Activated T-cell treated with anti-CD3 and anti-CD28 coated beads, Interleukin-2, amount 50 U/mL, for 4 hours (primary cell): ENCODE results near the gene SIM2. TPM values are rescaled to one million over a fixed set of nuclear protein-coding genes. Genes with fewer than 3 reads are reported as not detected.

Experiments used
- ATAC-seq, 2 donors: fragments of 200-7000 bp; cut with Tn5 transposase; one replicate each; pipeline ENCODE4 v1.10.0; 2021
- DNase-seq: peaks from one replicate; pipeline ENCODE4 v3.0.0-alpha.2; 2020
- H3K27me3 Mint-ChIP-seq: one replicate; pipeline ENCODE4 v1.8.0; 2021; ENCODE audit warnings: low read depth, mixed read lengths
- H3K36me3 Mint-ChIP-seq: one replicate; pipeline ENCODE4 v1.8.0; 2022; ENCODE audit warnings: mixed read lengths; ENCODE audit not compliant: insufficient read depth
- H3K4me1 Mint-ChIP-seq: one replicate; pipeline ENCODE4 v1.8.0; 2021; ENCODE audit warnings: low read depth, mixed read lengths
- H3K4me3 Mint-ChIP-seq: one replicate; pipeline ENCODE4 v1.8.0; 2021; ENCODE audit warnings: mild to moderate bottlenecking, moderate library complexity, mixed read lengths
- H3K9me3 Mint-ChIP-seq: one replicate; pipeline ENCODE4 v1.8.0; 2021; ENCODE audit warnings: mixed read lengths
- total RNA-seq, 3 donors: library from RNA; stranded (reverse); gene quantifications; one replicate each; pipeline ENCODE4 v1.2.1, GENCODE V29; 2021

The SIM2 gene
- total RNA-seq, 3 donors from 2014 or later = 0.18 to 0.24 TPM; not detected in 1

- Mint-ChIP-seq H3K4me1 (peaks cover 9% of the 10 kb centered on the region), H3K27me3 (peaks cover 34% of the 10 kb centered on the region), H3K4me3 (no peak overlapping the region), H3K9me3 (no peaks in the 10 kb centered on the region), H3K36me3 (no peaks in the 10 kb centered on the region)
- no peak for DNase-seq
- no peak for ATAC-seq
Measured at GRCh38 chr21:36743008-36743407, 44.1 kb downstream of the SIM2 start.

- Mint-ChIP-seq H3K9me3 (no peaks in the 10 kb centered on the region), H3K36me3 (no peaks in the 10 kb centered on the region), H3K4me3 (no peak overlapping the region), H3K4me1 (peaks cover 12% of the 10 kb centered on the region), H3K27me3 (peaks cover 36% of the 10 kb centered on the region)
- DNase-seq = no peak
- no peak for ATAC-seq
Measured at GRCh38 chr21:36743446-36743845, 44.5 kb downstream of the SIM2 start.

GRCh38 chr21:36744190-36744559 lies 45.3 kb downstream of the SIM2 start:
- DNase-seq (no peak), ATAC-seq (no peak)
- Mint-ChIP-seq H3K36me3 (peaks cover 1% of the 10 kb centered on the region), H3K27me3 (peaks cover 37% of the 10 kb centered on the region), H3K4me3 (no peak overlapping the region), H3K9me3 (no peaks in the 10 kb centered on the region), H3K4me1 (peaks cover 17% of the 10 kb centered on the region)

- Mint-ChIP-seq H3K9me3 (no peaks in the 10 kb centered on the region), H3K4me3 (no peak overlapping the region), H3K36me3 (peaks cover 5% of the 10 kb centered on the region), H3K27me3 (peaks cover 42% of the 10 kb centered on the region), H3K4me1 (peaks cover 18% of the 10 kb centered on the region)
- ATAC-seq = no peak
- no peak for DNase-seq
Measured at GRCh38 chr21:36744560-36745231, 45.8 kb downstream of the SIM2 start.

- H3K4me1 Mint-ChIP-seq = peaks cover 18% of the 10 kb centered on the region
Measured at GRCh38 chr21:36745459-36745858, 46.5 kb downstream of the SIM2 start.

GRCh38 chr21:36747041-36747814 lies 48.3 kb downstream of the SIM2 start:
- ATAC-seq (peak; percentile 31 to 35), DNase-seq (no peak)
- Mint-ChIP-seq H3K4me1 (peaks cover 18% of the 10 kb centered on the region), H3K4me3 (peak overlapping the region; percentile 45), H3K36me3 (peaks cover 21% of the 10 kb centered on the region), H3K27me3 (peaks cover 46% of the 10 kb centered on the region), H3K9me3 (no peaks in the 10 kb centered on the region)

More at GRCh38 chr21:36745459-36745858, 46.5 kb downstream of the SIM2 start:
- Mint-ChIP-seq H3K4me3 (no peak overlapping the region), H3K36me3 (peaks cover 13% of the 10 kb centered on the region), H3K9me3 (no peaks in the 10 kb centered on the region), H3K27me3 (peaks cover 46% of the 10 kb centered on the region)
- DNase-seq (no peak), ATAC-seq (no peak)

- ATAC-seq (peak; percentile 78 to 87), DNase-seq (no peak)
- peaks cover 18% of the 10 kb centered on the region for H3K4me1 Mint-ChIP-seq
- H3K4me3 Mint-ChIP-seq = peak overlapping the region; percentile 51
- peaks cover 25% of the 10 kb centered on the region for H3K36me3 Mint-ChIP-seq
- H3K9me3 Mint-ChIP-seq = no peaks in the 10 kb centered on the region
- H3K27me3 Mint-ChIP-seq = peaks cover 44% of the 10 kb centered on the region
Measured at GRCh38 chr21:36747815-36748383, 49.0 kb downstream of the SIM2 start.

- Mint-ChIP-seq H3K36me3 (peaks cover 43% of the 10 kb centered on the region), H3K4me3 (no peak overlapping the region), H3K4me1 (peaks cover 18% of the 10 kb centered on the region), H3K9me3 (no peaks in the 10 kb centered on the region), H3K27me3 (peaks cover 32% of the 10 kb centered on the region)
- ATAC-seq (no peak), DNase-seq (no peak)
Measured at GRCh38 chr21:36749935-36750575, 51.1 kb downstream of the SIM2 start.

- ATAC-seq = no peak
Measured at GRCh38 chr21:36750576-36750959, 51.7 kb downstream of the SIM2 start.

GRCh38 chr21:36751383-36751782 lies 52.5 kb downstream of the SIM2 start:
- Mint-ChIP-seq H3K9me3 (no peaks in the 10 kb centered on the region), H3K4me1 (peaks cover 18% of the 10 kb centered on the region), H3K4me3 (no peak overlapping the region), H3K27me3 (peaks cover 28% of the 10 kb centered on the region), H3K36me3 (peaks cover 50% of the 10 kb centered on the region)
- DNase-seq (no peak), ATAC-seq (no peak)

More at GRCh38 chr21:36750576-36750959, 51.7 kb downstream of the SIM2 start:
- peaks cover 30% of the 10 kb centered on the region for H3K27me3 Mint-ChIP-seq
- DNase-seq = no peak
- H3K4me3 Mint-ChIP-seq = no peak overlapping the region
- peaks cover 46% of the 10 kb centered on the region for H3K36me3 Mint-ChIP-seq
- no peaks in the 10 kb centered on the region for H3K9me3 Mint-ChIP-seq
- H3K4me1 Mint-ChIP-seq = peaks cover 18% of the 10 kb centered on the region

- Mint-ChIP-seq H3K9me3 (no peaks in the 10 kb centered on the region), H3K36me3 (peaks cover 55% of the 10 kb centered on the region), H3K27me3 (peaks cover 14% of the 10 kb centered on the region), H3K4me1 (peaks cover 5% of the 10 kb centered on the region), H3K4me3 (no peak overlapping the region)
- no peak for DNase-seq
- ATAC-seq = no peak
Measured at GRCh38 chr21:36753556-36753955, 54.6 kb downstream of the SIM2 start.

GRCh38 chr21:36754241-36754898 lies 55.5 kb downstream of the SIM2 start:
- ATAC-seq (no peak), DNase-seq (no peak)
- Mint-ChIP-seq H3K4me3 (no peak overlapping the region), H3K27me3 (peaks cover 7% of the 10 kb centered on the region), H3K36me3 (peaks cover 52% of the 10 kb centered on the region), H3K4me1 (no peaks in the 10 kb centered on the region), H3K9me3 (no peaks in the 10 kb centered on the region)

- no peak for ATAC-seq
- Mint-ChIP-seq H3K36me3 (peaks cover 42% of the 10 kb centered on the region), H3K4me3 (no peak overlapping the region), H3K27me3 (no peaks in the 10 kb centered on the region), H3K9me3 (no peaks in the 10 kb centered on the region), H3K4me1 (no peaks in the 10 kb centered on the region)
- no peak for DNase-seq
Measured at GRCh38 chr21:36756527-36756926, 57.6 kb downstream of the SIM2 start.

- H3K9me3 Mint-ChIP-seq = no peaks in the 10 kb centered on the region
- no peak for ATAC-seq
- no peak overlapping the region for H3K4me3 Mint-ChIP-seq
- no peaks in the 10 kb centered on the region for H3K27me3 Mint-ChIP-seq
- no peak for DNase-seq
- H3K36me3 Mint-ChIP-seq = peaks cover 39% of the 10 kb centered on the region
- no peaks in the 10 kb centered on the region for H3K4me1 Mint-ChIP-seq
Measured at GRCh38 chr21:36757196-36757595, 58.3 kb downstream of the SIM2 start.
